CD4-positive, alpha-beta memory T cell (primary cell): ENCODE data around the gene DDX43. TPM values are rescaled to one million over a fixed set of nuclear protein-coding genes. Genes with fewer than 3 reads are reported as not detected.
"Not testable (repeated sequence)": the region's sequence is repeated elsewhere in the genome, so short reads cannot be mapped to it uniquely, and the experiment has no call there.

Experiments used
- CTCF ChIA-PET: fragments of 350-600 bp; sonication (Branson Sonifier 250); formaldehyde crosslinking; loops from one replicate; lab custom pipeline; 2021; ENCODE audit warnings: inconsistent platforms; ENCODE audit not compliant: partially characterized antibody; lab: Charles Lee
- POLR2A ChIA-PET: fragments of 350-600 bp; sonication (Branson Sonifier 250); formaldehyde crosslinking; loops from one replicate; lab custom pipeline; 2021; ENCODE audit not compliant: partially characterized antibody; lab: Charles Lee
- DNase-seq, 5 donors: peaks; one replicate each; pipeline versions ENCODE4 v3.0.0 to v3.0.0-alpha.2; 2020 to 2022; ENCODE audit warnings: mixed read lengths in 1 of 5
- H3K27ac ChIP-seq: one replicate; pipeline ENCODE4 v1.7.0; 2013; ENCODE audit warnings: low read depth, low read length
- H3K27me3 ChIP-seq: 2 replicates; pipeline ENCODE4 v1.7.0; 2013; ENCODE audit warnings: mild to moderate bottlenecking, low read length, moderate library complexity; ENCODE audit not compliant: insufficient read depth
- H3K36me3 ChIP-seq: 2 replicates; pipeline ENCODE4 v1.7.0; 2013; ENCODE audit warnings: mild to moderate bottlenecking, low read length, moderate library complexity; ENCODE audit not compliant: insufficient read depth
- H3K4me1 ChIP-seq: 2 replicates; pipeline ENCODE4 v1.7.0; 2013; ENCODE audit warnings: mild to moderate bottlenecking, low read length, moderate library complexity; ENCODE audit not compliant: insufficient read depth
- H3K4me3 ChIP-seq, 2 donors: one replicate each; pipeline ENCODE4 v1.7.0; 2013; ENCODE audit warnings: low read length in 2 of 2, mild to moderate bottlenecking in 1 of 2
- H3K9me3 ChIP-seq, 2 donors: one replicate each; pipeline ENCODE4 v1.7.0; 2013; ENCODE audit warnings: low read length in 2 of 2, control low read depth in 1 of 2; ENCODE audit not compliant: control insufficient read depth in 1 of 2
- H3K27ac Mint-ChIP-seq, 7 donors: one replicate each; pipeline ENCODE4 v1.8.0; 2020 to 2021; ENCODE audit warnings: mixed read lengths in 7 of 7, mild to moderate bottlenecking in 6 of 7, inconsistent platforms in 3 of 7, moderate library complexity in 3 of 7
- H3K27me3 Mint-ChIP-seq, 2 donors: one replicate each; pipeline ENCODE4 v1.8.0; 2020 to 2021; ENCODE audit warnings: mixed read lengths in 2 of 2
- H3K36me3 Mint-ChIP-seq, 2 donors: one replicate each; pipeline ENCODE4 v1.8.0; 2020 to 2021; ENCODE audit warnings: mixed read lengths in 2 of 2, inconsistent platforms in 1 of 2, mild to moderate bottlenecking in 1 of 2
- H3K4me1 Mint-ChIP-seq, 4 donors: one replicate each; pipeline ENCODE4 v1.8.0; 2020 to 2021; ENCODE audit warnings: mixed read lengths in 4 of 4, mild to moderate bottlenecking in 1 of 4
- H3K4me3 Mint-ChIP-seq, 8 donors: one replicate each; pipeline ENCODE4 v1.8.0; 2020 to 2021; ENCODE audit warnings: mixed read lengths in 8 of 8, mild to moderate bottlenecking in 7 of 8, moderate library complexity in 6 of 8, inconsistent platforms in 3 of 8
- H3K9me3 Mint-ChIP-seq, 8 donors: one replicate each; pipeline ENCODE4 v1.8.0; 2020 to 2021; ENCODE audit warnings: mixed read lengths in 8 of 8, mild to moderate bottlenecking in 5 of 8, inconsistent platforms in 3 of 8, moderate library complexity in 1 of 8
- intact Hi-C: fragments of 100-400 bp; cut with micrococcal nuclease; formaldehyde crosslinking; loops from one replicate; pipeline ENCODE4 v1.15.1; 2023
- polyA plus RNA-seq, 2 donors: library from polyadenylated mRNA; unstranded; fragments of 300-500 nt; fragmentation: Illumina TruSeq; gene quantifications; one replicate each; pipeline ENCODE4 v1.2.3, GENCODE V29; 2021
- total RNA-seq, 2 experiments: library from RNA; stranded (reverse); gene quantifications; one replicate each; pipeline ENCODE4 v1.2.3, GENCODE V29; 2021

DDX43 gene
- total and polyA plus RNA-seq, 4 experiments from 2014 or later, result 0.49 to 1.9 (median 0.76) TPM

- CTCF ChIA-PET, result interaction anchor here (0.6 to 2.6 kb wide), 27 partner anchors 9 to 978 kb away, joined by 3 to 20 read pairs (median 3); partner anchors contain the start of genes CGAS and MTO1
These were observed 5.7 kb upstream of the DDX43 start for GRCh38 chr6:73388800-73389512.

GRCh38 chr6:73389854-73390253, 4.8 kb upstream of the DDX43 start:
- H3K36me3 Mint-ChIP-seq, result no peaks in the 10 kb centered on the region
- peak overlapping the region in 6 of 8 donors; percentile 8 to 59 (median 46) for H3K4me3 Mint-ChIP-seq
- intact Hi-C loops, result loop anchor here (1.0 to 2.0 kb wide), 3 partner anchors 32 to 105 kb away; no protein-coding TSS in a partner anchor
- Histone ChIP-seq H3K36me3 (no peaks in the 10 kb centered on the region), H3K4me3 (no peak overlapping the region), H3K27me3 (no peaks in the 10 kb centered on the region), H3K4me1 (peaks cover 30% of the 10 kb centered on the region), H3K9me3 (no peaks in the 10 kb centered on the region), H3K27ac (no peak overlapping the region)
- no peaks in the 10 kb centered on the region for H3K27me3 Mint-ChIP-seq
- H3K9me3 Mint-ChIP-seq, result peaks cover 0 to 2% (median 0%) of the 10 kb centered on the region in 8 donors
- DNase-seq, result no peak
- H3K4me1 Mint-ChIP-seq, result peaks cover 17 to 44% (median 28%) of the 10 kb centered on the region in 4 donors
- ChIA-PET CTCF (interaction anchor here (1.0 to 2.6 kb wide), 5 partner anchors 15 to 221 kb away, joined by 3 to 20 read pairs (median 4); no protein-coding TSS in a partner anchor), POLR2A (interaction anchor here (0.7 to 2.6 kb wide), 5 partner anchors 33 to 126 kb away, joined by 3 to 29 read pairs (median 7); partner anchors contain the start of genes CGAS and MTO1)
- peak overlapping the region in 3 of 7 donors; percentile 61 to 82 (median 79) for H3K27ac Mint-ChIP-seq

More at GRCh38 chr6:73388800-73389512, 5.7 kb upstream of the DDX43 start:
- Histone ChIP-seq H3K27ac (peak overlapping the region; percentile 65), H3K4me3 (peak overlapping the region; percentile 57 to 71), H3K9me3 (no peaks in the 10 kb centered on the region), H3K36me3 (no peaks in the 10 kb centered on the region), H3K4me1 (peaks cover 30% of the 10 kb centered on the region), H3K27me3 (no peaks in the 10 kb centered on the region)
- intact Hi-C loops, result loop anchor here (1.0 to 2.0 kb wide), 5 partner anchors 33 to 104 kb away; no protein-coding TSS in a partner anchor
- peak overlapping the region; percentile 82 to 93 (median 90) for H3K27ac Mint-ChIP-seq
- peak overlapping the region; percentile 86 to 88 (median 87) for H3K4me3 Mint-ChIP-seq
- H3K36me3 Mint-ChIP-seq, result no peaks in the 10 kb centered on the region
- DNase-seq, result peak; percentile 43 to 64 (median 52)
- no peaks in the 10 kb centered on the region for H3K27me3 Mint-ChIP-seq
- H3K9me3 Mint-ChIP-seq, result peaks cover 0 to 2% (median 0%) of the 10 kb centered on the region in 8 donors
- peaks cover 17 to 40% (median 28%) of the 10 kb centered on the region in 4 donors for H3K4me1 Mint-ChIP-seq
- POLR2A ChIA-PET, result interaction anchor here (0.9 to 2.6 kb wide), 7 partner anchors 34 to 264 kb away, joined by 3 to 29 read pairs (median 6); partner anchors contain the start of genes CGAS and MTO1

GRCh38 chr6:73391675-73392074, 3.0 kb upstream of the DDX43 start:
- peak in 4 of 5 donors; percentile 10 to 29 (median 18) for DNase-seq
- Mint-ChIP-seq H3K27ac (peak overlapping the region; percentile 52 to 89 (median 71)), H3K4me3 (peak overlapping the region in 7 of 8 donors; percentile 2 to 60 (median 31)), H3K36me3 (no peaks in the 10 kb centered on the region), H3K27me3 (no peaks in the 10 kb centered on the region), H3K4me1 (peaks cover 17 to 47% (median 29%) of the 10 kb centered on the region in 4 donors), H3K9me3 (no peaks in the 10 kb centered on the region)
- ChIA-PET CTCF (interaction anchor here (1.3 kb wide), 1 partner anchor 776 kb away, joined by 4 read pairs; no protein-coding TSS in a partner anchor), POLR2A (interaction anchor here (0.6 to 1.3 kb wide), 4 partner anchors 23 to 158 kb away, joined by 3 to 4 read pairs (median 4); partner anchors contain the start of gene MTO1)
- no peak overlapping the region for H3K4me3 ChIP-seq
- no peaks in the 10 kb centered on the region for H3K9me3 ChIP-seq
- no peaks in the 10 kb centered on the region for H3K36me3 ChIP-seq
- intact Hi-C loops, result no loop called here
- H3K4me1 ChIP-seq, result peaks cover 30% of the 10 kb centered on the region
- H3K27ac ChIP-seq, result no peak overlapping the region
- H3K27me3 ChIP-seq, result no peaks in the 10 kb centered on the region

GRCh38 chr6:73392188-73392587, 2.4 kb upstream of the DDX43 start:
- H3K27me3 ChIP-seq, intact Hi-C loops, H3K9me3 ChIP-seq, H3K27ac ChIP-seq, CTCF ChIA-PET, H3K27me3 Mint-ChIP-seq, DNase-seq, H3K36me3 ChIP-seq, H3K9me3 Mint-ChIP-seq, H3K36me3 Mint-ChIP-seq, H3K4me3 ChIP-seq: not testable (repeated sequence)
- H3K4me1 Mint-ChIP-seq, result peaks cover 17 to 47% (median 29%) of the 10 kb centered on the region in 4 donors
- peak overlapping the region in 2 of 8 donors; percentile 13 to 35 for H3K4me3 Mint-ChIP-seq
- POLR2A ChIA-PET, result interaction anchor here (0.6 to 1.3 kb wide), 3 partner anchors 59 to 157 kb away, joined by 3 to 4 read pairs (median 4); partner anchors contain the start of gene MTO1
- H3K27ac Mint-ChIP-seq, result peak overlapping the region in 4 of 7 donors; percentile 61 to 76 (median 71)
- H3K4me1 ChIP-seq, result peaks cover 30% of the 10 kb centered on the region

GRCh38 chr6:73393278-73393677, 1.4 kb upstream of the DDX43 start:
- peaks cover 17 to 47% (median 29%) of the 10 kb centered on the region in 4 donors for H3K4me1 Mint-ChIP-seq
- H3K9me3 Mint-ChIP-seq, result no peaks in the 10 kb centered on the region

GRCh38 chr6:73395875-73396274, 1.2 kb downstream of the DDX43 start:
- Mint-ChIP-seq H3K4me1 (peaks cover 13 to 33% (median 19%) of the 10 kb centered on the region in 4 donors), H3K9me3 (no peaks in the 10 kb centered on the region), H3K4me3 (no peak overlapping the region), H3K36me3 (no peaks in the 10 kb centered on the region), H3K27ac (no peak overlapping the region), H3K27me3 (no peaks in the 10 kb centered on the region)
- ChIA-PET POLR2A (interaction anchor here (0.8 to 3.0 kb wide), 5 partner anchors 22 to 124 kb away, joined by 3 to 18 read pairs (median 4); partner anchors contain the start of gene MTO1), CTCF (interaction anchor here (1.4 kb wide), 1 partner anchor 26 kb away, joined by 3 read pairs; no protein-coding TSS in a partner anchor)
- Histone ChIP-seq H3K27ac (no peak overlapping the region), H3K27me3 (no peaks in the 10 kb centered on the region), H3K36me3 (no peaks in the 10 kb centered on the region), H3K4me3 (no peak overlapping the region), H3K4me1 (peaks cover 14% of the 10 kb centered on the region), H3K9me3 (no peaks in the 10 kb centered on the region)
- DNase-seq, result no peak
- intact Hi-C loops, result no loop called here

More at GRCh38 chr6:73393278-73393677, 1.4 kb upstream of the DDX43 start:
- Mint-ChIP-seq H3K27ac (peak overlapping the region in 1 of 7 donors; percentile 50), H3K36me3 (no peaks in the 10 kb centered on the region), H3K4me3 (no peak overlapping the region), H3K27me3 (no peaks in the 10 kb centered on the region)
- Histone ChIP-seq H3K27me3 (no peaks in the 10 kb centered on the region), H3K4me1 (peaks cover 29% of the 10 kb centered on the region), H3K9me3 (no peaks in the 10 kb centered on the region), H3K36me3 (no peaks in the 10 kb centered on the region), H3K4me3 (no peak overlapping the region), H3K27ac (no peak overlapping the region)
- ChIA-PET POLR2A (interaction anchor here (3.0 kb wide), 1 partner anchor 68 kb away, joined by 18 read pairs; the partner anchor contains the start of gene MTO1), CTCF (no interaction called here)
- intact Hi-C loops, result no loop called here
- DNase-seq, result no peak
